ENCODE results near the gene SLC41A1. TPM values are rescaled to one million over a fixed set of nuclear protein-coding genes. Genes with fewer than 3 reads are reported as not detected.

The SLC41A1 gene
- polyA plus RNA-seq, 1 of the 3 experiments (the other 2 are of a cell fraction), result 18.3 TPM

DNA sequence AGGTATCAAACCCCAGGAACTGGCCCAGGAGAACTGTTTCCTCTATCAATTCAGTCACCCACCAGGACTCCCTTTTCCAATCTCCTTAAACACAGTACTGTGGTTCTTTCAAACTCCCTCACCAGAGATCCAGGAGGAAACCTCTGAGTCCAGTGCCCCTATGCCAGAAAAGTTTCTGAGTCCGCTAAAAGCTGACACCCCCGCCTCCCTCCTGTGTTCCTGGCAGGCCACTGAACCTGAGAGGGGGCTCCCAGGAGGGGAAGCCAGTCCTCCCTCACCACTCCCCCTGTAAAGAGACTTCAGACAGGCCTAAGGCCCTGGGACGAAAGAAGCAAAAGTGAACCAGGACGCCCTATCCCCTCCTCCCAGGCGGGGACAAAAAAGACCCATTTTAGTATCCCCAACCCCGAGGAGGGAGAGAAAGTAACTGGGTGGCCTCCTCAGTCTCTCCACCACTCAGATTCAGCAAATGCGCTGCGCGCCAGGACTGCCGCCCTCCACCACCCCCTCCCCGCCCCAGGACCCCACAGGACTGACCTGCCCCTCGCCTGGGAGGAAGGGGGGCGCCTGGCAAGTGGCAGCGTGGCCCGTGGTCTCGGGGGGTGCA, 624 bp downstream of the SLC41A1 start:
- Histone ChIP-seq H3K4me3 (ENCODE audit: low read depth in 2 of 2, low read length in 1 of 2) (peak overlapping the region; percentile 77 to 94), H3K9me3 (no peaks in the 10 kb centered on the region), H3K27me3 (ENCODE audit: insufficient read depth) (no peaks in the 10 kb centered on the region), H4K20me1 (ENCODE audit: insufficient read depth) (no peaks in the 10 kb centered on the region), H3K27ac (ENCODE audit: low read depth in 2 of 2, low read length in 1 of 2) (peak overlapping the region; percentile 44 to 84; a peak in 3 of 4 replicates), H2AFZ (ENCODE audit: low read depth) (peak overlapping the region; percentile 88; the same call in 1 of the 2 replicates), H3K9me2 (no peaks in the 10 kb centered on the region), H3F3A (replicated peaks; ENCODE audit: insufficient read depth) (no peaks in the 10 kb centered on the region), H3K4me2 (peak overlapping the region; percentile 95), H3K36me3 (replicated peaks in 1 of 2; ENCODE audit: control insufficient read depth in 1 of 2, insufficient read depth in 2 of 2, low read length in 1 of 2) (peaks cover 0 to 20% of the 10 kb centered on the region in 2 experiments), H3K79me2 (ENCODE audit: insufficient read depth) (peaks cover 19% of the 10 kb centered on the region; the same call in 1 of the 2 replicates), H3K9ac (peak overlapping the region; percentile 74), H3K4me1 (ENCODE audit: control insufficient read depth in 1 of 2, insufficient read depth in 2 of 2, low read depth in 1 of 2, low read length in 1 of 2) (peaks cover 5 to 38% of the 10 kb centered on the region in 2 experiments; a peak in 2 of 4 replicates)
- TF ChIP-seq FOXJ3 (CRISPR knock-in tag; IDR thresholded peaks at IDR 0.05) (no peak), RFX5 (IDR thresholded peaks at IDR 0.05; ENCODE audit: low read length) (0 out of 2 replicates have a peak, but pooled peaks have one; percentile 5), CTCF (IDR thresholded peaks at IDR 0.05) (no peak)
- DNase-seq, result peak; percentile 82
- ChIA-PET POLR2A (interaction anchor here (1.4 kb wide), 1 partner anchor 38 kb away, joined by 4 read pairs; the partner anchor contains the start of gene PM20D1), CTCF (interaction anchor here (1.0 to 4.8 kb wide), 5 partner anchors 16 to 165 kb away, joined by 4 to 39 read pairs (median 14); no protein-coding TSS in a partner anchor)
- WGBS (ENCODE audit: low lambda C conversion rate), result 8% methylated on average over 8 of the region's 16 CpGs

DNA sequence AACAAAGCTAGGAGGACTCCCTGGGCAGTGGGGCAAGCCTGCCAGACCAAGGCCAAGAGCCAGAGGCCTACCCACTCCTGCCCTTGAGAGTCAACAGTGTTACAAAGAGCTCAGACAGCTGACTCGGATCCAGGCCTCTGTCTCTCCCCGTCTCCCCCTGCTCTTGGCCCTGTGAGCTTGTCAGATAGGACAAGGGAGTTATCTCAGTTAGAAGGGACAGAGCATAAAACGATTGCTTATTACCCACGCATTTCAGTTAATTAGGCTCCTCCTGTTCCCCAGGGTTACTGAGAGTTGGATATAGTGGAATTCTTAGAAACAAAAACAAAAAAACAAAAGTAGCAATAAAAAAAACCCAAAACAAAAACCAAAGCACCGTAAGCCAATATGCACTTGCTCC, 1.3 kb downstream of the SLC41A1 start:
- H3K79me2 ChIP-seq (ENCODE audit: insufficient read depth), result peaks cover 19% of the 10 kb centered on the region; the same call in 1 of the 2 replicates
- ChIA-PET POLR2A (interaction anchor here (1.4 kb wide), 1 partner anchor 38 kb away, joined by 4 read pairs; the partner anchor contains the start of gene PM20D1), CTCF (interaction anchor here (1.0 to 4.8 kb wide), 5 partner anchors 15 to 166 kb away, joined by 4 to 39 read pairs (median 14); no protein-coding TSS in a partner anchor)
- H3K4me1 ChIP-seq (ENCODE audit: control insufficient read depth in 1 of 2, insufficient read depth in 2 of 2, low read depth in 1 of 2, low read length in 1 of 2), result peaks cover 5 to 42% of the 10 kb centered on the region in 2 experiments; a peak in 2 of 4 replicates
- no peaks in the 10 kb centered on the region for H3K9me2 ChIP-seq
- DNase-seq, result peak; percentile 59
- WGBS (ENCODE audit: low lambda C conversion rate), result 55% methylated on average over 5 of the region's 5 CpGs
- peak overlapping the region; percentile 95 for H3K4me2 ChIP-seq
- H3K9me3 ChIP-seq, result no peaks in the 10 kb centered on the region
- H3K4me3 ChIP-seq (ENCODE audit: low read depth in 2 of 2, low read length in 1 of 2), result peak overlapping the region; percentile 77 to 94
- no peaks in the 10 kb centered on the region for H4K20me1 ChIP-seq (ENCODE audit: insufficient read depth)
- TF ChIP-seq FOXJ3 (CRISPR knock-in tag; IDR thresholded peaks at IDR 0.05) (no peak), JUND (IDR thresholded peaks at IDR 0.05) (no peak), USF1 (IDR thresholded peaks at IDR 0.05; ENCODE audit: borderline replicate concordance, low read depth) (no peak), NRF1 (IDR thresholded peaks at IDR 0.05; ENCODE audit: low read depth, low read length) (no peak), GATA2 (CRISPR knock-in tag; IDR thresholded peaks at IDR 0.05) (no peak), CTCF (IDR thresholded peaks at IDR 0.05) (no peak), FOSL2 (IDR thresholded peaks at IDR 0.05; ENCODE audit: borderline replicate concordance, low read depth) (no peak), CHD2 (IDR thresholded peaks at IDR 0.05; ENCODE audit: low read length, partially characterized antibody) (no peak), RFX5 (IDR thresholded peaks at IDR 0.05; ENCODE audit: low read length) (no peak), RAD21 (IDR thresholded peaks at IDR 0.05; ENCODE audit: low read length) (no peak)
- TF ChIP-seq, protein P1, sequence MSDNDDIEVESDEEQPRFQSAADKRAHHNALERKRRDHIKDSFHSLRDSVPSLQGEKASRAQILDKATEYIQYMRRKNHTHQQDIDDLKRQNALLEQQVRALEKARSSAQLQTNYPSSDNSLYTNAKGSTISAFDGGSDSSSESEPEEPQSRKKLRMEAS (IDR thresholded peaks at IDR 0.05; ENCODE audit: low read depth), result no peak
- TF ChIP-seq, protein P2, sequence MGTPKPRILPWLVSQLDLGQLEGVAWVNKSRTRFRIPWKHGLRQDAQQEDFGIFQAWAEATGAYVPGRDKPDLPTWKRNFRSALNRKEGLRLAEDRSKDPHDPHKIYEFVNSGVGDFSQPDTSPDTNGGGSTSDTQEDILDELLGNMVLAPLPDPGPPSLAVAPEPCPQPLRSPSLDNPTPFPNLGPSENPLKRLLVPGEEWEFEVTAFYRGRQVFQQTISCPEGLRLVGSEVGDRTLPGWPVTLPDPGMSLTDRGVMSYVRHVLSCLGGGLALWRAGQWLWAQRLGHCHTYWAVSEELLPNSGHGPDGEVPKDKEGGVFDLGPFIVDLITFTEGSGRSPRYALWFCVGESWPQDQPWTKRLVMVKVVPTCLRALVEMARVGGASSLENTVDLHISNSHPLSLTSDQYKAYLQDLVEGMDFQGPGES (IDR thresholded peaks at IDR 0.05; ENCODE audit: low read depth, low read length), result no peak
- H3K9ac ChIP-seq, result peak overlapping the region; percentile 74; the same call in 1 of the 2 replicates
- H3K27me3 ChIP-seq (ENCODE audit: insufficient read depth), result no peaks in the 10 kb centered on the region
- H3F3A ChIP-seq (replicated peaks; ENCODE audit: insufficient read depth), result no peaks in the 10 kb centered on the region
- peak overlapping the region in 1 of 2 experiments; percentile 48; a peak in 2 of 4 replicates for H3K27ac ChIP-seq (ENCODE audit: low read depth in 2 of 2, low read length in 1 of 2)
- no peak overlapping the region for H2AFZ ChIP-seq (ENCODE audit: low read depth)
- H3K36me3 ChIP-seq (replicated peaks in 1 of 2; ENCODE audit: control insufficient read depth in 1 of 2, insufficient read depth in 2 of 2, low read length in 1 of 2), result peaks cover 0 to 24% of the 10 kb centered on the region in 2 experiments

All from SK-N-SH (cell line).